ENCODE measurements around the gene TBL3.

GRCh38 chr16:2015117-2015946, 43.5 kb downstream of the TBL3 start:
- TF ChIP-seq E2F1 (CRISPR knock-in tag; IDR thresholded peaks at IDR 0.05) = no peak
- no peak for TF ChIP-seq C11orf30 (IDR thresholded peaks at IDR 0.05; ENCODE audit: low read depth)
- no peak for TF ChIP-seq CTCF (IDR thresholded peaks at IDR 0.05 in 2 of 3, conservative IDR thresholded peaks at IDR 0.05 in 1 of 3; ENCODE audit: insufficient read depth in 2 of 3, low read depth in 1 of 3, low read length in 3 of 3)
- TF ChIP-seq TCF7L2 (IDR thresholded peaks at IDR 0.05; ENCODE audit: low read depth, low read length) = no peak
- TF ChIP-seq NKRF (IDR thresholded peaks at IDR 0.05; ENCODE audit: borderline replicate concordance) = no peak
- no peak for TF ChIP-seq ZNF512 (tag; IDR thresholded peaks at IDR 0.05)
- TF ChIP-seq ZNF280B (CRISPR knock-in tag; IDR thresholded peaks at IDR 0.05) = no peak
- no peak for TF ChIP-seq FOXK2 (conservative IDR thresholded peaks at IDR 0.05 in 1 of 2, IDR thresholded peaks at IDR 0.05 in 1 of 2; ENCODE audit: low read depth in 2 of 2)
- TF ChIP-seq POLR2A (conservative IDR thresholded peaks at IDR 0.05) = no peak
- TF ChIP-seq ZBTB40 (IDR thresholded peaks at IDR 0.05) = no peak
- no peak for TF ChIP-seq ZBTB40 (CRISPR knock-in tag; IDR thresholded peaks at IDR 0.05)
- TF ChIP-seq ZNF3 (CRISPR knock-in tag; IDR thresholded peaks at IDR 0.05) = no peak
- no peak for TF ChIP-seq RAD21 (CRISPR knock-in tag; conservative IDR thresholded peaks at IDR 0.05 in 1 of 2, IDR thresholded peaks at IDR 0.05 in 1 of 2)
- TF ChIP-seq MAX (CRISPR knock-in tag; IDR thresholded peaks at IDR 0.05) = no peak
